Mammary epithelial cell (primary cell): ENCODE measurements around the gene ZNF451.

Source experiments
- EZH2 ChIP-seq: IDR thresholded peaks from 2 replicates; pipeline ENCODE4 v1.6.1; 2012; ENCODE audit warnings: low read length, inconsistent platforms, borderline replicate concordance
- TF ChIP-seq, protein P1 (sequence below), 2 donors: IDR thresholded peaks in 1 of 2; conservative IDR thresholded peaks in 1 of 2; 2 replicates each; pipeline ENCODE4 v1.5.1; 2011 to 2012; ENCODE audit warnings: inconsistent platforms in 2 of 2, low read length in 2 of 2, mild to moderate bottlenecking in 2 of 2, control low read depth in 1 of 2, low read depth in 1 of 2; ENCODE audit not compliant: insufficient read depth in 1 of 2; ENCODE audit errors: extremely low read depth in 1 of 2

DNA sequence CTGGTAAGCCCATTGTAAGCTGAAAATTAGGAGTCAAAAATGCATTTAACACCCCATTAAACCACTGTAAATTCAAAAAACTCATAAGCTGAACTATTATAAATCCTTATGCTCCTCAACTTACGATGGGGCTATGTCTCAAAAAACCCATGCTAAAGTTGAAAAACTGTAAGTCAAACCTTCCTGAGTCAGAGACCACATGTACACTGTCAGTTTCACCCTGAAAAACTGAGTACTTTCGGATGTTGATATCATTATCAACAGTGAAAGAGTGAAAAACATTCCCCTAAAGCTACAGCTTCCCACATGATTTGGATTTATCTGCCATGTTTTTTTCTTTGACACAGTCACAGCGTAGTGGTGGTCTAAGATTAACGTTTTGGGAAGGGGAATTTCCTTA is 117.9 kb downstream of the ZNF451 start:
- TF ChIP-seq, protein P1, sequence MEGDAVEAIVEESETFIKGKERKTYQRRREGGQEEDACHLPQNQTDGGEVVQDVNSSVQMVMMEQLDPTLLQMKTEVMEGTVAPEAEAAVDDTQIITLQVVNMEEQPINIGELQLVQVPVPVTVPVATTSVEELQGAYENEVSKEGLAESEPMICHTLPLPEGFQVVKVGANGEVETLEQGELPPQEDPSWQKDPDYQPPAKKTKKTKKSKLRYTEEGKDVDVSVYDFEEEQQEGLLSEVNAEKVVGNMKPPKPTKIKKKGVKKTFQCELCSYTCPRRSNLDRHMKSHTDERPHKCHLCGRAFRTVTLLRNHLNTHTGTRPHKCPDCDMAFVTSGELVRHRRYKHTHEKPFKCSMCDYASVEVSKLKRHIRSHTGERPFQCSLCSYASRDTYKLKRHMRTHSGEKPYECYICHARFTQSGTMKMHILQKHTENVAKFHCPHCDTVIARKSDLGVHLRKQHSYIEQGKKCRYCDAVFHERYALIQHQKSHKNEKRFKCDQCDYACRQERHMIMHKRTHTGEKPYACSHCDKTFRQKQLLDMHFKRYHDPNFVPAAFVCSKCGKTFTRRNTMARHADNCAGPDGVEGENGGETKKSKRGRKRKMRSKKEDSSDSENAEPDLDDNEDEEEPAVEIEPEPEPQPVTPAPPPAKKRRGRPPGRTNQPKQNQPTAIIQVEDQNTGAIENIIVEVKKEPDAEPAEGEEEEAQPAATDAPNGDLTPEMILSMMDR (conservative IDR thresholded peaks at IDR 0.05 in 1 of 2, IDR thresholded peaks at IDR 0.05 in 1 of 2; ENCODE audit: extremely low read depth in 1 of 2, insufficient read depth in 1 of 2, low read depth in 1 of 2, low read length in 2 of 2), result no peak
- TF ChIP-seq EZH2, result no peak
